Nephron progenitor cell (in vitro differentiated cells): Measurements from ENCODE around the gene PRAMEF20.
"Not testable (repeated sequence)": the region's sequence is repeated elsewhere in the genome, so short reads cannot be mapped to it uniquely, and the experiment has no call there.

ENCODE experiments used
- DNase-seq: peaks from one replicate; pipeline ENCODE4 v3.0.0; 2021
- H3K27ac Mint-ChIP-seq: 2 replicates; pipeline ENCODE4 v1.8.0; 2021; ENCODE audit warnings: mild to moderate bottlenecking, moderate library complexity, mixed read lengths
- H3K27me3 Mint-ChIP-seq: 2 replicates; pipeline ENCODE4 v1.8.0; 2021; ENCODE audit warnings: mild to moderate bottlenecking, low read depth, mixed read lengths; ENCODE audit not compliant: poor library complexity
- H3K36me3 Mint-ChIP-seq: 2 replicates; pipeline ENCODE4 v1.8.0; 2021; ENCODE audit warnings: low read depth, mixed read lengths
- H3K4me1 Mint-ChIP-seq: 2 replicates; pipeline ENCODE4 v1.8.0; 2021; ENCODE audit warnings: mixed read lengths
- H3K4me3 Mint-ChIP-seq: 2 replicates; pipeline ENCODE4 v1.8.0; 2021; ENCODE audit warnings: mild to moderate bottlenecking, moderate library complexity, mixed read lengths
- H3K9me3 Mint-ChIP-seq: 2 replicates; pipeline ENCODE4 v1.8.0; 2021; ENCODE audit warnings: mild to moderate bottlenecking, moderate library complexity, mixed read lengths
- CTCF ChIP-seq: fragments of 200-600 bp; sonication (generic); IDR thresholded peaks from 2 replicates; pipeline ENCODE4 v1.5.0; 2021; ENCODE audit warnings: antibody characterized with exemption

The PRAMEF20 gene

DNA sequence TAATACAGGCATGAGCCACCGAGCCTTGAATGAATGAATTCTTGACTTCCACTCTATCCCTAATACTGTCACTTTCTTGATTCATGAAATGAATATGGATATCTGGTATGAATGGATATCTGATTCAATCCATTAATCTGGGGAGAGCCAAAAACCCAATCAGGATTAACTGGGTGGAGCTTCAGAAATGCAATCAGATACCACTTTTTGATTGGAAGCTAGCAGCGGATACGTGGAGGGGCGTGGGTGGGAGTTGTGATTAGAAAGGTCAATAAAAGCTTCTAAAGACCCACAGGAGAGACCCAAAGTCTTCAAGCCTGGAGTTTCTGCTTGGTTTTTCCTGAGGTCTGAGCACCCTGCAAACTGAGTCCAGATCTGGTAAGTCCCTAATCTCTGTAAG lies at the start of gene PRAMEF20:
Gene PRAMEF20 (plus strand): TSS at position 301 of the 400 bp plus-strand sequence. CDS start 5,905 bp downstream, outside the sequence.
- H3K4me3 Mint-ChIP-seq, H3K27ac Mint-ChIP-seq, H3K36me3 Mint-ChIP-seq, H3K27me3 Mint-ChIP-seq, H3K4me1 Mint-ChIP-seq, DNase-seq: not testable (repeated sequence)
- H3K9me3 Mint-ChIP-seq = peaks cover 72% of the 10 kb centered on the region

DNA sequence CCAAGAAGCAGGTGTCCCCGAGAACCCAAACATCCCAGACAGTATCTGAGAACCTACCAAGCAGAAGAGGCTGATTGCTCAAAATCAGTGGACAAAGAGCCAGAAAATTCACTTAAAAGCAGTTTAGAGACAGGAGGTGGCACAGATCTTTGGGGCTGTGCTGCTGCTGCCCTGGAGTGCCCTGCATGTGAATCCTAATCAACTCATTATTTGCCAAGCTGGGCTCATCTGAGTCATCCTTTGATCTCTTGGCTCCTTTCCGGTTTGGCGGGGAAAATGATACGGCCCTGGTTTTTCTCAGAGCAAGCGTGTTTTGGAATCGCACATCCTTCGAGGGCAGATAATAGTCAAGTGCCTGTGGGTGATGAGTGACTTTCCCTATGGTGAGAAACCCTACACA lies 47.9 kb upstream of the PRAMEF20 start:
- H3K36me3 Mint-ChIP-seq, H3K4me3 Mint-ChIP-seq, H3K27me3 Mint-ChIP-seq, H3K27ac Mint-ChIP-seq, DNase-seq, H3K4me1 Mint-ChIP-seq: not testable (repeated sequence)
- peaks cover 15% of the 10 kb centered on the region for H3K9me3 Mint-ChIP-seq

GRCh38 chr1:13364928-13365327 lies 45.3 kb upstream of the PRAMEF20 start:
- DNase-seq, H3K4me1 Mint-ChIP-seq, H3K4me3 Mint-ChIP-seq, H3K27ac Mint-ChIP-seq, H3K36me3 Mint-ChIP-seq, H3K27me3 Mint-ChIP-seq: not testable (repeated sequence)
- H3K9me3 Mint-ChIP-seq = peaks cover 34% of the 10 kb centered on the region

GRCh38 chr1:13366536-13366935 lies 43.7 kb upstream of the PRAMEF20 start:
- not testable (repeated sequence) for DNase-seq, H3K27me3 Mint-ChIP-seq, H3K36me3 Mint-ChIP-seq, H3K4me3 Mint-ChIP-seq, H3K27ac Mint-ChIP-seq, H3K4me1 Mint-ChIP-seq
- peaks cover 45% of the 10 kb centered on the region for H3K9me3 Mint-ChIP-seq

DNA sequence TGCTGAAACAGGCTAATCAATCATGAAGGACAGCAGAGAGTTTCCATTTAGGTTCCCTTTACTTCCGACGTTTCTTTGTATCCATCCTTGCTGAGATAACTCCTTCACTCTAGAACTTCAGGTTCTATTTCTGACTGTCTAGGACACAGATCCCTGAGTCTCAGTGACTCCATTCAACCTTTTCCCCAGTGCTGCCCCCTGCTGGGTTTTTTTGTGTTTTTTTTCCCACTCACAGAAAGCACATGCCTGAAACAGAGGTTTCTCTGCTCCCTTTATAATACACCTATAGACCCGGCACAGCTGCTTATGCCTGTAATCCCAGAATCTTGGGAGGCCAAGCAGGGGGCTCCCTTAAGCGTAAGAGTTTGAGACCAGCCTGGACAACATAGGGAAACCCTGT lies 41.7 kb upstream of the PRAMEF20 start:
- not testable (repeated sequence) for H3K27ac Mint-ChIP-seq, H3K4me3 Mint-ChIP-seq, H3K4me1 Mint-ChIP-seq, H3K27me3 Mint-ChIP-seq, H3K36me3 Mint-ChIP-seq
- peak; percentile 4 for DNase-seq
- H3K9me3 Mint-ChIP-seq = peaks cover 63% of the 10 kb centered on the region

DNA sequence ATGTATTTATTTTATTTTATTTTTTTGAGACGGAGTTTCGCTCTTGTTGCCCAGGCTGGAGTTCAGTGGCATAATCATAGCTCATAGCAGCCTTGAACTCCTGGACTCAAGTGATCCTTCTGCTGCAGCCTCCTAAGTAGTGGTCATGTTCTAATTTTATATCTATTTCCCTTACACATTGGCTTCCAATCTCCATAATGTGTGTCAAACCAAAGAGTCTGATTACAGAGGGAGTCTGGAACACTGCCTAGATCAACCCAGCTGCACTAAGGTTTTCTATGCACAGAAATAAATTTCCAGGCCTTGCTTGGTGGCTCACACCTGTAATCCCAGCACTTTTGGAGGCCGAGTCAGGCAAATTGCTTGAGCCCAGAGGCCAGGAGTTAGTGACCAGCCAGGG lies 31.3 kb upstream of the PRAMEF20 start:
- not testable (repeated sequence) for H3K36me3 Mint-ChIP-seq, H3K4me3 Mint-ChIP-seq, H3K27ac Mint-ChIP-seq, DNase-seq, H3K4me1 Mint-ChIP-seq, H3K27me3 Mint-ChIP-seq
- H3K9me3 Mint-ChIP-seq = peaks cover 68% of the 10 kb centered on the region

DNA sequence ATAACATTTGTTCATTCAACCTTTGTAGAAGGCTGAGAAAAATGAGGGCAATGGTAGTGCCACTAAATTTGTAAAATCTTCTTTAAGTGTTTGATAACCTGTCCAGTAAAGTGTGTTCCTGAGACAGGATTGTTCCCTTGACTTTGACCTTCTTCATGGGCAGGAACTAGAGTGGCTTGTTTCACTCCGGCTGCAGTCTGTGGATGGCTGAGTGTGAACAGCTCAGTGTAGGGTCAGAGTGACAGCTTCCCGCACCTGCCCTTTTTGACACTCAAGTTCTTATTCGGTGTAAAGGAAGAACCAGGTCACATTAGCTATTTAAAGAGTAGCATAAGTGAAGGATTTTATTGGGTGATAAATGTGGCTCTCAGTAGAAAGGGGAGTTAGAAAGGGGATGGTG lies 29.9 kb upstream of the PRAMEF20 start:
- not testable (repeated sequence) for H3K27ac Mint-ChIP-seq, H3K4me1 Mint-ChIP-seq, DNase-seq, H3K27me3 Mint-ChIP-seq, H3K4me3 Mint-ChIP-seq, H3K36me3 Mint-ChIP-seq
- peaks cover 66% of the 10 kb centered on the region for H3K9me3 Mint-ChIP-seq

- H3K4me1 Mint-ChIP-seq, DNase-seq, H3K36me3 Mint-ChIP-seq, H3K27me3 Mint-ChIP-seq, H3K4me3 Mint-ChIP-seq, H3K27ac Mint-ChIP-seq: not testable (repeated sequence)
- peaks cover 73% of the 10 kb centered on the region for H3K9me3 Mint-ChIP-seq
Observed at GRCh38 chr1:13389332-13389731, 20.9 kb upstream of the PRAMEF20 start, which contains the start of gene PRAMEF17. Gene PRAMEF17, plus strand, starts transcription at chr1:13389632. Its CDS starts 26 bp downstream, at chr1:13389658.

DNA sequence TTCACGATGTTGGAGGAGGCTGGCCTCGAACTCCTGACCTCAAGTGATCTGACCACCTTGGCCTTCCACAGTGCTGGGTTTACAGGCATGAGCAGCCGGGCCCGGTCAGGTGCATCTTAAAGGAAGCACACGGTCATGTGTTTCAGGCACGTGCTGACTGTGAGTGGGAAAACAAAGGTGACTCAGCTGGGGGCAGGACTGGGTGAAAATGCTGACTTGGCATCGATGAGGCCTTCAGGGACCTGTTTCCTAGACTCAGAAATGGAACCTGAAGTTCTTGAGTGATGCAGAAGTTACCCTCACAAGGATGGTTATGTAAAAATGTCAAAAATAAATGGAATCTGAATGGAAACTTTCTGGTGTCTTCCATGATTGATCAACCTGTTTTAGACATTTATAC lies 17.2 kb upstream of the PRAMEF20 start:
- not testable (repeated sequence) for H3K4me1 Mint-ChIP-seq, H3K4me3 Mint-ChIP-seq, H3K27me3 Mint-ChIP-seq, DNase-seq, H3K36me3 Mint-ChIP-seq, H3K27ac Mint-ChIP-seq
- peaks cover 74% of the 10 kb centered on the region for H3K9me3 Mint-ChIP-seq

GRCh38 chr1:13394761-13395160 lies 15.5 kb upstream of the PRAMEF20 start:
- not testable (repeated sequence) for DNase-seq, H3K4me3 Mint-ChIP-seq, H3K36me3 Mint-ChIP-seq, H3K27me3 Mint-ChIP-seq, H3K27ac Mint-ChIP-seq, H3K4me1 Mint-ChIP-seq
- H3K9me3 Mint-ChIP-seq = peaks cover 78% of the 10 kb centered on the region

DNA sequence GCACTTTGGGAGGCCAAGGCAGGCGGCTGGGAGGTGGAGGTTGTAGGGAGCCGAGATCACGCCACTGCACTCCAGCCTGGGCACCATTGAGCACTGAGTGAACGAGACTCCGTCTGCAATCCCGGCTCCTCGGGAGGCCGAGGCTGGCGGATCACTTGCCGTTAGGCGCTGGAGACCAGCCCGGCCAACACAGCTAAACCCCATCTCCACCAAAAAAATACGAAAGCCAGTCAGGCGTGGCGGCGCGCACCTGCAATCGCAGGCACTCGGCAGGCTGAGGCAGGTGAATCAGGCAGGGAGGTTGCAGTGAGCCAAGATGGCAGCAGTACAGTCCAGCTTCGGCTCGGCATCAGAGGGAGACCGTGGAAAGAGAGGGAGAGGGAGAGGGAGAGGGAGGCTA lies 14.9 kb upstream of the PRAMEF20 start:
- not testable (repeated sequence) for DNase-seq, H3K27ac Mint-ChIP-seq, H3K27me3 Mint-ChIP-seq, H3K36me3 Mint-ChIP-seq, H3K4me1 Mint-ChIP-seq, H3K4me3 Mint-ChIP-seq
- H3K9me3 Mint-ChIP-seq = peaks cover 76% of the 10 kb centered on the region

- no peak overlapping the region for H3K4me3 Mint-ChIP-seq
- H3K9me3 Mint-ChIP-seq = peaks cover 78% of the 10 kb centered on the region
- H3K27me3 Mint-ChIP-seq = no peaks in the 10 kb centered on the region
Observed at GRCh38 chr1:13407811-13408210, 2.4 kb upstream of the PRAMEF20 start.

More at GRCh38 chr1:13407811-13408210, 2.4 kb upstream of the PRAMEF20 start:
- TF ChIP-seq CTCF = no peak
- H3K36me3 Mint-ChIP-seq = no peaks in the 10 kb centered on the region
- DNase-seq = no peak
- no peaks in the 10 kb centered on the region for H3K4me1 Mint-ChIP-seq
- H3K27ac Mint-ChIP-seq = no peak overlapping the region
